SH-SY5Y (cell line): ENCODE measurements around the gene LNPK.

ENCODE experiments used
- GATA2 ChIP-seq: IDR thresholded peaks from 2 replicates; pipeline ENCODE4 v1.6.1; 2011; ENCODE audit warnings: mild to moderate bottlenecking, low read depth, low read length
- GATA3 ChIP-seq: IDR thresholded peaks from 2 replicates; pipeline ENCODE4 v1.6.1; 2011; ENCODE audit warnings: low read depth, mild to moderate bottlenecking, low read length, moderate library complexity

The LNPK gene, protein sequence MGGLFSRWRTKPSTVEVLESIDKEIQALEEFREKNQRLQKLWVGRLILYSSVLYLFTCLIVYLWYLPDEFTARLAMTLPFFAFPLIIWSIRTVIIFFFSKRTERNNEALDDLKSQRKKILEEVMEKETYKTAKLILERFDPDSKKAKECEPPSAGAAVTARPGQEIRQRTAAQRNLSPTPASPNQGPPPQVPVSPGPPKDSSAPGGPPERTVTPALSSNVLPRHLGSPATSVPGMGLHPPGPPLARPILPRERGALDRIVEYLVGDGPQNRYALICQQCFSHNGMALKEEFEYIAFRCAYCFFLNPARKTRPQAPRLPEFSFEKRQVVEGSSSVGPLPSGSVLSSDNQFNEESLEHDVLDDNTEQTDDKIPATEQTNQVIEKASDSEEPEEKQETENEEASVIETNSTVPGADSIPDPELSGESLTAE

DNA sequence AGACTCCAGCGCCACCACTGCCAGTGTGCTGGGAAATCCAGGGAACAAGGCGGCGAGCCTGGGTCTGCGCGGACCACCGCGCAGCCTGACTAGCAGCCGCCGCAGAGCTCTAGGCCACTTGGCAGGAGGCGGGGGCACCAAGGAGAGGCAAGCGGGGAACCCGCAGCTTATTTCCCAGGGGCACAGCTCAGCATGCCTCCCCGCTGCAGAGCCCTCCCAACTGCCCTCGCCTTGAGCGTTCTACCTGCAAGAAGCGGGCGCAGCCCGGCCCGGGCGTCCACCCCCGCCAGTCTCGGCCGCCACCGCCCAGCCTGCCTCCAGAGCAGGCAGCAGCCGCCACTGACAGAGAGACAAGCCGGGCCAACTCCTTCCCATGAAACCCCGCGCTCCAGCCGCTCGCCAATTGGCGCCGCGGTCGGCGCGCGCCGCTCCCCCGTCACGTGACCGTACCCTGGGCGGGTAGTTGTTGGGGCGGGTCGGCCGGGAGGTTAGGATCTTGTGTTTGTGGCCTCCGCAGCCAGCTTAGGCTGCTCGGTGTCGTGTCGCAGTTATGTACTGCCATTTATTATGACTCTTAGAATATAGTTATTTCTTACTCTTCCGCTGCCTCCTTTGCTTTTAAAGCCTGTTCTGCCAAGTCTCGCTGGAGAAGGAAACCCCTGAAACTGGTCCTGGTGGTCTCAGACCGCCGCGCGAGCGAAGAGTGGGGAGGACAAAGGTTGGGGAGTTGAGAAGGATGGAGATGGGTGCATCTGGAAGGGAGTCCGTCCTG, at the start of gene LNPK:
Gene LNPK, minus strand, starts transcription at position 352 of the 772 bp plus-strand sequence. CDS start 6,683 bp downstream, outside the sequence.
- TF ChIP-seq GATA3 (peak; percentile 48; the same call in 1 of the 2 replicates), GATA2 (peak; percentile 96)

DNA sequence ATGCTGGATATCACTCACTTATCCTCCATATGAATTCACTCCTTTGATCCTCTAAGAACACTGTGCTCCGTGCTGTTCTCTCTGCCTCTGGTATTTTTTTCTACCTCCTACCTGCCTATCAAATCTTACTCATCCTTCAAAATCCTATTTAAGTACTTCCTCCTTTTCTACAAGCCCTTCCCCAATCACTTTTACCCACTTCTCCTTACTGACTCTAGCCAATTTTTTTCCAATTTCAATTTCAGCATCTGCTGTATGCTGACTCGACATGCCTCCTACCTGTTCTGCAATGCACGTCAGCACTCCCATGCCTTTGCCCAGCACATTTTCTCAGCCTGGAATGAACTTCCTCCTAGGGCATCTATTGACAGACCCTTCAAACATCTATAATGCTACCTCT, 37.3 kb upstream of the LNPK start:
- no peak for TF ChIP-seq GATA3
- no peak for TF ChIP-seq GATA2

DNA sequence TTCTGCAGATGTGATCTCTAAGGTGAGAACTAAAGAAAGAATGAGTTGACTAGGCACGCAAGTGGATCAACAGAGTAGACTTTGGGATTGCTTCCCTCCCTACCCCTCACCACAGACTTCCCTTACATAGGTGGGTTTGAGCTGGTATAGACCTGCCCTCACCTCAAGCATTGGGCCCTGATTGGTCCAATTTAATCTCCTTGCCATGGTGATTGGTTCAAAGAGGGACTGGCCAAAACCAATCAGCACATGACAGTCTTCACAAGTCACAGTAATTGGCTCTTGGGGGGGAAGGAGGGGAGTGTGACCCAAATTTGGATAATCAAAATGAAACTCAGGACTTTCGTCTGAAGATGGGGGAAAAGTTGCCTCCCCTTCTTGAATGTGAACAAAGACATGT, 36.6 kb upstream of the LNPK start:
- TF ChIP-seq GATA3, result no peak
- no peak for TF ChIP-seq GATA2

DNA sequence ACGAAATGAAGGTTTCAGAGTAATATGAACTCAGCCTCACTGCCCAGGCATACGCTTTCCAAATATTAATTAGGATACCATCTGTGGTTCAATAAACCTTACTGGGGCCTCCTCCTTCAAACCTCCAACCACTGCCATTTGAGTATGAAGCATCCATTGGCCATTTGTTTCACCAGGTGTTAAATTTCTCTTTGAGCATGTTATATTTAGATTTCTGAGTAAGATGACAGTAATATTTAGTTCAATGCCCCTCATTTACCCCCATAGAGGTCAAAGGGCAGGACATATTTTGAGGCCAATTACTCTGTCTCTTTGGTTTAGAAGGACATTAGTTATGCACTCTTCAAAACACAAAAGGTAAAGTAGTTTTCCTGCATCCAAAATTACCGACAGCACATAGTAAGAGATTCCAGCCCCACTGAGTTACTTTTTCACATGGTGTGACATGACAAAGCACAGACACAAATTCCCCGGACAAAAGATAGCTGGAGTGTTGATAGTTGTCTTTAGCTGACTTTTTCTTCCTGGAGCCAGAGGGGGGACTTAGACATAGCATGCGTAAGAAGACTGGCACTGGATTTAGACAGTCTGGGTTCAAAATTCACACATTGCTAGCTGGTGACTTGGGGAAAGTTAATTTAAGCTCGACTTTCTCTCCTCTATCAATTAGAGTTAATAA, 33.1 kb upstream of the LNPK start:
- TF ChIP-seq GATA3 (no peak), GATA2 (no peak)

DNA sequence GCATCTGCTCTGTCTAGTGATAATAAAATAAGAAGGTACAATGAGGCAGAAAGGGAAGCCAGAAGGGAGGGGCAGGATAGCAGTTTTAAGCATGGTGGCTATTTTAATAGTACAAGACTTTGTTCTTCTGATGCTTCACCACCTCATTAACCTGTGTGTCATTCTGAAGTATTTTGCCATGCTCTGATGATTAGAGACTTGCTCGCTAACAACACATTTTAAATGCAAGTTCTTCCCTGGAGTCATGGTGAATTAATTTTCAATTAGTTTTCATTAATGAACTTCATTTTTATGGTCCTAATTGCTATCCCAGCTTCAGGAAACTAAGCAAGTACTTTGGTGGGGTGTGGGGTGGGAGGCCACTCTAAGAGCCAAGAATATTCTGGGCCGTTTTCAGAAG, 25.7 kb upstream of the LNPK start:
- TF ChIP-seq GATA2, result no peak
- TF ChIP-seq GATA3, result no peak

DNA sequence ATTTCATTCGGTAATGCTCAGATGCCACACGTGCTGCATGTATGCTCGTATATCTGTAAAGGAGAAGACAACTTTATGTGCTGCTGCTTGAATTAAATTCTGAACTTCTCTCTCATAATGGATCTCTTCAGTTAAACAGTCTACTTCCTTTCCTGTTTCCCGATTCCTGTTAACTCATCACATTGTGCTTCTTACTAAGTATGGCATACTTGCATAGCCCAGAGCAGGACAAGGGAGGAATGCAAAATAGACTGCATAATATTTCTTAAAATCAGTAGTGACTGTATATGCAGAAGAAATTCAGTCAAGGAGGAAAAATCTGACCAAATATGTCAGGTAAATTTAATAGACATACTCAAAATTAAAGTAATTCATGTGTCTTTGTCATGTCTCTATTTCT, 23.9 kb upstream of the LNPK start:
- no peak for TF ChIP-seq GATA3
- TF ChIP-seq GATA2, result no peak

DNA sequence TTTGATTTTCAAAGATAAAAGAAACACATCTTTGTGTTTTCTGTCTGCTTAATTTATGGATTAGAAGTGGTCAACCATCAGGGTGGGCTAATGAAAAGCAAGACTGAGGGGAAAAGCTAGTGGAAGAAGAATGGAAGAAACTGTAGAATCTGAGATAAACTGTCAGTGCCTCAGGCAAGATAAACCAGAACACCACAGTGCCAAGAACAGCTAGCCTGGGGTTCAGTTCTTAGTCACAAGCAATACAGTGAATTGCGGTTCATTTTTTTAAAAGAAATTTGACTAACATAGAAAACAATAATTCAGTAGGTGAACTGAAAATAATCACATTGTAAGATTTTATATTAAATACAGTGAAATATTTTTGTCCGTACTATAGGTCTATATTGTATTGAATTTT, 22.0 kb upstream of the LNPK start:
- no peak for TF ChIP-seq GATA2
- TF ChIP-seq GATA3, result no peak

DNA sequence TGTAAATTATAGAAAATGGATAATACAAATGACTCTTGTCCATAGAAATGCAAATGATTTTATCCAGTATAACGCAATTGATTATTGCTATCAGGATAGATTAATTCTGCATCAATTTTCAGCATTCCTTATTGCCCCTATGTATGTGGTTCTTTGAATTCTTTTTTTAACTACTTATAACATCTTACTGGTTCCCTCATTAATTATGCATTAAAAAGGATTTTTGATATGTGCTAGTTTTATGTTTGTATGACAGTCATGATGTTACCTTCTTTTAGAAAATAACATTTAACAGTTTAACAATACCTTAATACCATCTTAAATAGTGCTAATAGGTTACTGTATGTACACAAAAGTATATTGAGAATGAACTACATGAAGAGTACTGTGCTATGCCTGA, 20.0 kb upstream of the LNPK start:
- TF ChIP-seq GATA3, result no peak
- TF ChIP-seq GATA2, result no peak

DNA sequence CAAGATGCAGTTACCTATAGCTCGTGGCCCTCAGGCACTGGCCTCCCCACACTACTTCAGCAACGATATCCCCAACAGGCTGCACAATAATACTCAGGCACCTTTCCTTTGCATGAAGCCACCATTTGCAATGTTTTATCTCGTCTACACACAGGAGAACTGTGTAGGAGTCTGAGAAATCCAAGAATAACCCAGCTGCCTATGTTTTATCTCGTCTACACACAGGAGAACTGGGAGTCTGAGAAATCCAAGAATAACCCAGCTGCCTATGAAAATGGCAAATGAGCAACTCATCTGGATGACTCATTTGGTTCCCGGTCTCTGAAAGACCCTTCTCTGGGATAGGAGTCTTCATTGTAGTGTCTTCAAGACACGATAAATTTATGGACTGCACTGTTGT, 18.3 kb upstream of the LNPK start:
- TF ChIP-seq GATA2 (no peak), GATA3 (no peak)

DNA sequence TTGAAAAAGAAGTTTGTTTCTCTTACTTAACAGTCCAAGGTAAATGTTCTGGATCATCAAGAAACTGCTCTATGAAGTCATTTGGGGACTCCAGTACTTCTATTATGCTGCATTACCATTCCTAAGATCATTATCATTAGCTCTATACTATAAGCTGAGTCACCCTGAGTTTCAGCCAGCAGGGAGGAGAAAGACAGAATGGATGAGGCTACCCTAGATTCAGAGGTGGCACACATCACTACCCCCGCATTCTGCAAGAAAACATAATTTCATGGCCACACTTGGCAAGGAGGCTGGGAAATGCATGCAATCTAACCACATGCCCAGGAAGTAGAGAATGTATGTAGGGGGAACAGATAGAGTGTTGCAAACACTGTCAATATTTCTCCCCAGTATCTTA, 16.6 kb upstream of the LNPK start:
- TF ChIP-seq GATA2, result no peak
- TF ChIP-seq GATA3, result no peak

DNA sequence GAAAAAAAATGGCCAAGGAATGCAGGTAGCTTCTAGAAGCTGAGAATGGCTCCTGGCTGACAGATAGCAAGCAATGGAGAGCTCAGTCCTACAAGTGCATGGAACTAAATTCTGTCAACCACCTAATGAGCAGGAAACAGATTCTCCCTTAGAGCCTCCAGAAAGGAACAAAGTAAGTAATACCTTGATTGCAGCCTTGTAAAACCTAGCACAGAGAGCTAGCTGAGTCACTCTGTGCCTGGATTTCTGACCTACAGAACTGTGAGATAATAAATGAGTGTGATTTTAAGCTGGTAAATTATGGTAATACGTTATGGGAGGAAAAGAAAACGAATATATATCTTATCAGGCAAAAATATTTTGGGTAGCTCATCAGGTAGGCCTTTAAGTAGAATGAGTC, 7.4 kb upstream of the LNPK start:
- TF ChIP-seq GATA3 (no peak), GATA2 (no peak)

DNA sequence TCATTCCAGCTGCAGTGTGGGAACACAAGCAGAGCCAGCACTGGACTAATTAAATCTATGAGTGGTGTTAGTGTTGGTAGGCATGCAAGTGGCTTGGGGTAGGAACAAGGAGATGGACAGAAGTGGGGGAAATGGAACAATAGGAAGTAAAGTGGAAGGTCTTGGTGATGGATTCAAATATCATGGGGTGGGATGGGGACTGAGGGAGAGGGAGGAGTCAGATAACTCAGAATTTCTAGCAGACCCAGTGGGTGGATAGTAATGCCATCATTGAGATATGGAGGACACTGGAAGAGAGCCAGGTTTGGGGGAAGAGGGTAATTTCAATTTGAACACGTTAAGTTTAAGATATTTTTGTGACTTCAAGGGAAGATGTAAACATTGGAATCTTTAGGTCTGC, 2.9 kb upstream of the LNPK start:
- TF ChIP-seq GATA3, result no peak
- TF ChIP-seq GATA2, result no peak

DNA sequence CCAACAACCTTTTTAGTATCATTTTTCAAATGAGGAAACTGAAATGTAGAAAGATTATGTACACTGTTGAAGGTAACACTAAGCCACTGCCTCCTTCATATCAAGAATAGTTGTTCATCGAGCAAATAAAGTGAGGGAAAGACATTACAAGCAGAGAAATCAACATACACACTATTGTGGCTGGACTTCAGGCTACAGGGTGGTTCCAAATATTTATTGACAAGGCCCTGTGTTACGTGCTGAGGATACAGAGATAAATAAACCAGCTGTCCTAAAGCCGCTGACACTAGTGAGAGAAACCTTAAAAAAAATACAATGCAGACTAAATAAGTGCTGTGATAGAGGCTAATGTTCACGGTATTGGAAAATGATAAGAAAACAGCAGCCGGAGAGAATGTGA, 1.9 kb upstream of the LNPK start:
- no peak for TF ChIP-seq GATA3

DNA sequence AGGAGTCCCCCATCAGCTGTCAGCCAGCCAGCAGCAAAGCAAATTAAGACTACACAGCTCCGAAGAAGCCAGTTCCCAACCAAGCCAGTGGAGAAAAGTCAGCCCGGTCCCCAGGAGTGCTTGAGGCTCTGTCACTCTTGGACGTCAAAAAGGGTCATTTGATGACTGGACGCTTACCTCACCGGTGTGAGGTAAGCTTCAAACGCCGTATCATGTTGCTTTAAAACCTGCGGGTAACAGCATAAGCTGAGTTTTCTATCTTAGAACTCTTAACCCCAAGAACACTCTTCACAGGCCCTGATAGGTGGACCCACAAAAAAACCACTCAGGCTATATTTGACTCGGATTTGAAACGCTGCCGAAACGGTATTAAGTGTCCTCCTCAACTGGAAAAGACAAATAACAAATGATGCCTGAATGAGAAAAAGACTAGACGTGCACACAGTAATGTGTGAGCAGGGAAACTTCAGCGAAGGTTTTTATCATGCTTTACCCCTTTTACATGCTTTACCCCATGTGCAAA, 682 bp upstream of the LNPK start:
- TF ChIP-seq GATA3, result no peak
- TF ChIP-seq GATA2, result no peak
